H1 (cell line): ENCODE results near the gene JPT1. TPM values are rescaled to one million over a fixed set of nuclear protein-coding genes. Genes with fewer than 3 reads are reported as not detected.
A peak's percentile ranks its signal among the peaks of the same experiment; 100 is the strongest.

Experiments used
- CTCF ChIA-PET: fragments of 300-600 bp; sonication (Branson Sonifier 250); formaldehyde crosslinking; loops from one replicate; lab custom pipeline; 2021; ENCODE audit not compliant: partially characterized antibody; lab: Charles Lee
- POLR2A ChIA-PET: fragments of 300-600 bp; sonication (Branson Sonifier 250); formaldehyde crosslinking; loops from one replicate; lab custom pipeline; 2021; ENCODE audit warnings: inconsistent platforms; ENCODE audit not compliant: partially characterized antibody; lab: Charles Lee
- DNase-seq, 2 experiments: peaks; one replicate each; pipeline versions ENCODE4 v3.0.0 to v3.0.0-alpha.2; 2010 to 2022; ENCODE audit warnings: low spot score in 2 of 2, low read depth in 1 of 2, mixed read lengths in 1 of 2
- FAIRE-seq: peaks from 2 replicates; lab custom pipeline; 2011; peaks lifted over from hg19 to GRCh38; lab: Jason Lieb, UNC
- H2AFZ ChIP-seq: 2 replicates; pipeline ENCODE4 v1.8.1; 2012; ENCODE audit warnings: low read length, inconsistent platforms
- H2AK5ac ChIP-seq: 2 replicates; pipeline ENCODE4 v1.6.1; 2013; ENCODE audit warnings: low read depth, low read length
- H2BK120ac ChIP-seq: replicated peaks from 2 replicates; pipeline ENCODE3; 2013; ENCODE audit warnings: low read depth, low read length, inconsistent platforms
- H2BK12ac ChIP-seq: 2 replicates; pipeline ENCODE4 v1.6.1; 2013; ENCODE audit warnings: low read depth, low read length
- H2BK15ac ChIP-seq: 2 replicates; pipeline ENCODE4 v1.6.1; 2013; ENCODE audit warnings: low read length
- H2BK20ac ChIP-seq: 2 replicates; pipeline ENCODE4 v1.6.1; 2013; ENCODE audit warnings: low read length
- H2BK5ac ChIP-seq: 2 replicates; pipeline ENCODE4 v1.6.1; 2013; ENCODE audit warnings: low read depth, low read length
- H3K14ac ChIP-seq: 2 replicates; pipeline ENCODE4 v1.6.1; 2013; ENCODE audit warnings: inconsistent platforms; ENCODE audit not compliant: insufficient read length
- H3K18ac ChIP-seq: 2 replicates; pipeline ENCODE4 v1.6.1; 2013; ENCODE audit warnings: low read length; ENCODE audit errors: extremely low read depth
- H3K23ac ChIP-seq: 2 replicates; pipeline ENCODE4 v1.6.1; 2013; ENCODE audit warnings: inconsistent platforms; ENCODE audit not compliant: insufficient read length
- H3K23me2 ChIP-seq: 2 replicates; pipeline ENCODE4 v1.6.1; 2013; ENCODE audit warnings: low read depth, low read length
- H3K27ac ChIP-seq: 2 replicates; pipeline ENCODE4 v1.6.1; 2011; ENCODE audit warnings: low read depth, low read length, inconsistent platforms
- H3K27me3 ChIP-seq, 4 experiments: replicated peaks in 1 of 4; 1 replicate in 1 of 4; 2 replicates in 3 of 4; pipeline versions ENCODE4 v1.6.1 to v1.8.1; 2011 to 2013; ENCODE audit warnings: low read length in 3 of 4, mild to moderate bottlenecking in 3 of 4, inconsistent platforms in 2 of 4, mixed read lengths in 2 of 4, moderate library complexity in 1 of 4; ENCODE audit not compliant: control insufficient read depth in 3 of 4, insufficient read depth in 3 of 4; ENCODE audit errors: extremely low read depth in 1 of 4
- H3K36me3 ChIP-seq, 4 experiments: 2 replicates each; pipeline versions ENCODE4 v1.6.1 to v1.8.1; 2011 to 2013; ENCODE audit warnings: mild to moderate bottlenecking in 4 of 4, low read length in 3 of 4, moderate library complexity in 2 of 4, control low read depth in 1 of 4, inconsistent platforms in 1 of 4; ENCODE audit not compliant: insufficient read depth in 4 of 4, control insufficient read depth in 2 of 4
- H3K4ac ChIP-seq: replicated peaks from 2 replicates; pipeline ENCODE3; 2013; ENCODE audit warnings: low read length, low read depth, mixed read lengths, inconsistent platforms; ENCODE audit not compliant: insufficient read length
- H3K4me1 ChIP-seq, 4 experiments: replicated peaks in 1 of 4; 1 replicate in 1 of 4; 2 replicates in 3 of 4; pipeline versions ENCODE4 v1.6.1 to v1.8.1; 2011 to 2013; ENCODE audit warnings: low read length in 3 of 4, inconsistent platforms in 2 of 4, mixed read lengths in 1 of 4; ENCODE audit not compliant: insufficient read depth in 4 of 4, control insufficient read depth in 3 of 4
- H3K4me2 ChIP-seq, 2 experiments: 2 replicates each; pipeline versions ENCODE4 v1.6.1 to v1.8.1; 2011 to 2013; ENCODE audit warnings: low read depth in 2 of 2, low read length in 2 of 2, control low read depth in 1 of 2, inconsistent platforms in 1 of 2, mild to moderate bottlenecking in 1 of 2; ENCODE audit not compliant: insufficient read depth in 1 of 2
- H3K4me3 ChIP-seq, 4 experiments: fragments of 200-600, 300-600 bp in 1 of 4; sonication (generic), shearing (Covaris generic), sonication (Bioruptor Twin) in 1 of 4; 2 replicates each; pipeline versions ENCODE4 v1.5.1 to v1.8.1; 2011 to 2016; ENCODE audit warnings: low read length in 4 of 4, low read depth in 3 of 4, control low read depth in 2 of 4, inconsistent platforms in 2 of 4, mild to moderate bottlenecking in 2 of 4, mixed read lengths in 1 of 4, moderate library complexity in 1 of 4; ENCODE audit not compliant: insufficient read depth in 2 of 4; ENCODE audit errors: extremely low read depth in 1 of 4
- H3K56ac ChIP-seq: replicated peaks from 2 replicates; pipeline ENCODE3; 2013; ENCODE audit warnings: low read depth, mild to moderate bottlenecking, mixed read lengths, low read length, inconsistent platforms; ENCODE audit not compliant: insufficient read length
- H3K79me1 ChIP-seq: 2 replicates; pipeline ENCODE4 v1.6.1; 2013; ENCODE audit warnings: low read depth, low read length, control low read depth
- H3K79me2 ChIP-seq, 2 experiments: 2 replicates each; pipeline versions ENCODE4 v1.6.1 to v1.8.1; 2012 to 2013; ENCODE audit warnings: low read length in 2 of 2, mild to moderate bottlenecking in 2 of 2, inconsistent platforms in 1 of 2; ENCODE audit not compliant: insufficient read depth in 2 of 2, control insufficient read depth in 1 of 2
- H3K9ac ChIP-seq, 4 experiments: replicated peaks in 1 of 4; 1 replicate in 1 of 4; 2 replicates in 3 of 4; pipeline versions ENCODE4 v1.6.1 to v1.8.1; 2011 to 2013; ENCODE audit warnings: low read depth in 3 of 4, low read length in 3 of 4, control low read depth in 2 of 4, mild to moderate bottlenecking in 2 of 4, moderate library complexity in 2 of 4, inconsistent platforms in 1 of 4; ENCODE audit errors: extremely low read depth in 1 of 4
- H3K9me3 ChIP-seq, 2 experiments: 2 replicates each; pipeline versions ENCODE4 v1.6.1 to v1.8.1; 2012 to 2013; ENCODE audit warnings: mild to moderate bottlenecking in 2 of 2, moderate library complexity in 2 of 2, control low read depth in 1 of 2, inconsistent platforms in 1 of 2, low read depth in 1 of 2, low read length in 1 of 2, mixed read lengths in 1 of 2; ENCODE audit not compliant: insufficient read depth in 2 of 2
- H4K20me1 ChIP-seq, 2 experiments: replicated peaks in 1 of 2; 2 replicates each; pipeline versions ENCODE3 to v1.8.1; 2011 to 2013; ENCODE audit warnings: inconsistent platforms in 2 of 2, low read length in 2 of 2, mild to moderate bottlenecking in 1 of 2; ENCODE audit not compliant: insufficient read depth in 2 of 2, control insufficient read depth in 1 of 2
- H4K5ac ChIP-seq: 2 replicates; pipeline ENCODE4 v1.6.1; 2013; ENCODE audit warnings: low read length, low read depth, mixed read lengths, inconsistent platforms; ENCODE audit not compliant: insufficient read length
- H4K8ac ChIP-seq: 2 replicates; pipeline ENCODE4 v1.8.0; 2013; ENCODE audit warnings: mild to moderate bottlenecking, moderate library complexity, low read length, inconsistent platforms; ENCODE audit not compliant: insufficient read depth; ENCODE audit errors: extremely low read depth
- H4K91ac ChIP-seq: replicated peaks from 2 replicates; pipeline ENCODE3; 2013; ENCODE audit warnings: low read length, mixed read lengths, inconsistent platforms; ENCODE audit not compliant: insufficient read length
- BCL11A ChIP-seq, 2 experiments: IDR thresholded peaks; one replicate each; pipeline ENCODE4 v1.6.1; 2011; ENCODE audit warnings: low read depth in 2 of 2, low read length in 2 of 2, mild to moderate bottlenecking in 2 of 2
- POLR2A ChIP-seq, 2 experiments: IDR thresholded peaks; 1 replicate in 1 of 2; 2 replicates in 1 of 2; pipeline ENCODE4 v1.6.1; 2011; ENCODE audit warnings: low read depth in 2 of 2, low read length in 2 of 2, mild to moderate bottlenecking in 2 of 2; ENCODE audit errors: control extremely low read depth in 1 of 2
- POLR2AphosphoS5 ChIP-seq: IDR thresholded peaks from 2 replicates; pipeline ENCODE4 v1.6.1; 2011; ENCODE audit warnings: low read depth, low read length
- SIN3A ChIP-seq, 2 experiments: IDR thresholded peaks in 1 of 2; conservative IDR thresholded peaks in 1 of 2; 2 replicates each; pipeline ENCODE4 v1.6.1; 2011 to 2012; ENCODE audit warnings: low read length in 2 of 2, improper control_type of control experiment in 1 of 2, low read depth in 1 of 2, mild to moderate bottlenecking in 1 of 2
- WGBS, 2 experiments: shearing (Covaris generic) in 1 of 2; methylation state at CpG; one replicate each; pipeline versions ENCODE4 v1.1.6 to v1.1.7; 2013 to 2015; ENCODE audit warnings: low lambda C conversion rate in 2 of 2, mixed read lengths in 2 of 2, inconsistent platforms in 1 of 2, low coverage in 1 of 2, missing lambda C conversion rate in 1 of 2; ENCODE audit not compliant: insufficient replicate concordance in 2 of 2, insufficient coverage in 1 of 2, insufficient read length in 1 of 2; ENCODE audit errors: extremely low coverage in 1 of 2, missing lambda C conversion rate in 1 of 2; 5-methylcytosine and 5-hydroxymethylcytosine counted together
- polyA plus RNA-seq, 7 experiments: library from polyadenylated mRNA; depleted of rRNA in 3 of 7; stranded (reverse) in 5 of 7; unstranded in 2 of 7; fragments of >200 nt in 5 of 7; fragments of 200-250 nt in 2 of 7; gene quantifications; 1 replicate in 5 of 7; 2 replicates in 1 of 7; 4 replicates in 1 of 7; pipeline versions ENCODE4 v1.2.1 to v1.2.3, GENCODE V29; 2011 to 2013; ENCODE audit warnings: missing spikeins in 2 of 7, mixed read lengths in 2 of 7
- total RNA-seq: library from RNA; stranded (reverse); fragmentation: NEBNext Ultra II Directional; extraction: Animal tissue kit (Norgen Biotek cat#: 25700); gene quantifications from 2 replicates; pipeline ENCODE4 v1.2.1, GENCODE V29; 2021

The JPT1 gene
- total and polyA plus RNA-seq, 2 of the 8 experiments (the other 6 are each of a cell fraction or from before 2014, with no cell fraction given): 154 to 369 TPM

DNA sequence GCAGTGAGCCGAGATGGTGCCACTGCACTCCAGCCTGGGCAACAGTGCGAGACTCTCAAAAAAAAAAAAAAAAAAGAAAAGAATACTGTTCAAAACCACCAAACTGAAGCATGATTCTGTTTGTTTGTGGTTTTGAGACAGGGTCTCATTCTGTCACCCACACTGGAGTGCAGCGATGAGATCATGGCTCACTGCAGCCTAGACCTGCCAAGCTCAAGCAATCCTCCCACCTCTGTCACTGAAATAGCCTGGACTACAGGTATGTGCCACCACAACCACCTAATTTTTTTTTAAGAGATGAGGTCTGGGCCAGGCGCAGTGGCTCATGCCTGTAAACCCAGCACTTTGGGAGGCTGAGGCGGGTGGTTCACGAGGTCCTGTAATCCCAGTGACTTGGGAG lies 24.1 kb upstream of the JPT1 start:
- no peaks in the 10 kb centered on the region for H3K27me3 ChIP-seq
- no peak overlapping the region for H3K9ac ChIP-seq
- no peak overlapping the region for H2AFZ ChIP-seq
- ChIA-PET CTCF (interaction anchor here (0.6 to 0.7 kb wide), 2 partner anchors 61 to 97 kb away, joined by 4 read pairs; no protein-coding TSS in a partner anchor), POLR2A (interaction anchor here (0.6 to 14.7 kb wide), 9 partner anchors 8 to 222 kb away, joined by 3 to 213 read pairs (median 4); partner anchors contain the start of gene JPT1)
- H3K4ac ChIP-seq: no peak overlapping the region
- no peak for FAIRE-seq
- H3K23ac ChIP-seq: no peak overlapping the region
- no peak overlapping the region for H4K91ac ChIP-seq
- no peak overlapping the region for H3K27ac ChIP-seq
- no peak for DNase-seq
- no peak overlapping the region for H3K4me3 ChIP-seq
- H2AK5ac ChIP-seq: no peak overlapping the region
- H2BK12ac ChIP-seq: no peak overlapping the region
- WGBS, 2 experiments: 95% methylated on average over 4 of the region's 6 CpGs; no CpG with 5 or more reads in 1 of the 2 experiments
- TF ChIP-seq SIN3A (conservative IDR thresholded peaks at IDR 0.05 in 1 of 2, IDR thresholded peaks at IDR 0.05 in 1 of 2; ENCODE audit: low read depth in 1 of 2, low read length in 2 of 2) (no peak), POLR2AphosphoS5 (peak; percentile 55; the same call in 1 of the 2 replicates), BCL11A (IDR thresholded peaks at IDR 0.05; ENCODE audit: low read depth in 2 of 2, low read length in 2 of 2) (no peak), POLR2A (IDR thresholded peaks at IDR 0.05; ENCODE audit: control extremely low read depth in 1 of 2, low read depth in 2 of 2, low read length in 2 of 2) (0 out of 3 replicates have a peak, but pooled peaks of 1 of the 2 experiments have one; percentile 23)
- H3K4me1 ChIP-seq: peaks cover 0 to 5% (median under 1%) of the 10 kb centered on the region in 4 experiments; a peak in 4 of 7 replicates
- H4K20me1 ChIP-seq: peaks cover 16 to 19% of the 10 kb centered on the region in 2 experiments
- no peaks in the 10 kb centered on the region; the same call in 1 of the 2 replicates for H3K79me1 ChIP-seq
- peaks cover 18 to 73% (median 38%) of the 10 kb centered on the region in 4 experiments; a peak in 7 of 8 replicates for H3K36me3 ChIP-seq
- H3K9me3 ChIP-seq: no peaks in the 10 kb centered on the region
- H3K14ac ChIP-seq: no peak overlapping the region
- H3K4me2 ChIP-seq: no peak overlapping the region
- no peak overlapping the region for H3K18ac ChIP-seq
- no peak overlapping the region for H4K8ac ChIP-seq
- H2BK20ac ChIP-seq: no peak overlapping the region
- peaks cover 34 to 89% of the 10 kb centered on the region in 2 experiments for H3K79me2 ChIP-seq
- H2BK120ac ChIP-seq: no peak overlapping the region
- H3K56ac ChIP-seq: no peak overlapping the region
- no peak overlapping the region for H2BK15ac ChIP-seq
- peaks cover 2% of the 10 kb centered on the region; the same call in 1 of the 2 replicates for H3K23me2 ChIP-seq
- H2BK5ac ChIP-seq: no peak overlapping the region
- H4K5ac ChIP-seq: no peak overlapping the region
